HEK293 (cell line): ENCODE measurements around the gene GPATCH4.
A peak's percentile ranks its signal among the peaks of the same experiment; 100 is the strongest.

Experiments used
- CTCF ChIA-PET: fragments of 350-600 bp; formaldehyde crosslinking; extraction: SDS; loops from one replicate; lab custom pipeline; 2021; ENCODE audit warnings: antibody characterized with exemption; lab: Yijun Ruan, JAX
- POLR2A ChIA-PET: fragments of 300-600 bp; formaldehyde crosslinking; extraction: SDS; loops from one replicate; lab custom pipeline; 2020; ENCODE audit warnings: antibody characterized with exemption, inconsistent platforms; lab: Yijun Ruan, JAX
- H3K27ac ChIP-seq: fragments of 200-500 bp; sonication (Bioruptor generic); 2 replicates; pipeline ENCODE4 v1.5.1; 2014; ENCODE audit warnings: low read depth, low read length, control low read depth, inconsistent platforms; ENCODE audit errors: extremely low read depth
- H3K36me3 ChIP-seq, 2 experiments: fragments of 200-500 bp in 1 of 2; sonication (Bioruptor generic) in 1 of 2; 1 replicate in 1 of 2; 2 replicates in 1 of 2; pipeline ENCODE4 v1.5.1; 2014 to 2017; ENCODE audit warnings: inconsistent platforms in 2 of 2, low read length in 2 of 2; ENCODE audit not compliant: control insufficient read depth in 2 of 2, insufficient read depth in 1 of 2
- H3K4me1 ChIP-seq: fragments of 200-500 bp; sonication (Bioruptor generic); 2 replicates; pipeline ENCODE4 v1.5.1; 2014; ENCODE audit warnings: mild to moderate bottlenecking, low read length, inconsistent platforms; ENCODE audit not compliant: control insufficient read depth, insufficient read depth
- H3K4me3 ChIP-seq: 2 replicates; pipeline ENCODE4 v1.5.1; 2011; ENCODE audit warnings: low read depth, mild to moderate bottlenecking, control low read depth, low read length, moderate library complexity
- H3K9me3 ChIP-seq: fragments of 200-500 bp; sonication (Bioruptor generic); 2 replicates; pipeline ENCODE4 v1.5.1; 2014; ENCODE audit warnings: low read depth, low read length, inconsistent platforms; ENCODE audit not compliant: control insufficient read depth, insufficient read depth
- GLI4 ChIP-seq: fragments of 450-650 bp; formaldehyde crosslinking; IDR thresholded peaks from 2 replicates; pipeline ENCODE4 v1.5.1; 2016; ENCODE audit warnings: missing biosample characterization, missing genetic modification characterization
- MZF1 ChIP-seq: fragments of 450-650 bp; formaldehyde crosslinking; IDR thresholded peaks from 2 replicates; pipeline ENCODE4 v1.5.1; 2017; ENCODE audit warnings: missing biosample characterization, missing genetic modification characterization, borderline replicate concordance
- PATZ1 ChIP-seq: fragments of 450-650 bp; formaldehyde crosslinking; IDR thresholded peaks from 2 replicates; pipeline ENCODE4 v1.5.1; 2016; ENCODE audit warnings: missing biosample characterization, missing genetic modification characterization
- PRDM4 ChIP-seq: fragments of 450-650 bp; formaldehyde crosslinking; IDR thresholded peaks from 2 replicates; pipeline ENCODE4 v1.5.1; 2017; ENCODE audit warnings: missing biosample characterization, missing genetic modification characterization
- REPIN1 ChIP-seq: fragments of 450-650 bp; formaldehyde crosslinking; IDR thresholded peaks from 2 replicates; pipeline ENCODE4 v1.5.1; 2017; ENCODE audit warnings: missing biosample characterization, missing genetic modification characterization, low read depth
- TRIM28 ChIP-seq: IDR thresholded peaks from 2 replicates; pipeline ENCODE4 v1.6.1; 2011; ENCODE audit warnings: low read length, control low read depth, borderline replicate concordance
- TSHZ1 ChIP-seq: fragments of 450-650 bp; formaldehyde crosslinking; IDR thresholded peaks from 2 replicates; pipeline ENCODE4 v1.5.1; 2016; ENCODE audit warnings: missing biosample characterization, missing genetic modification characterization, borderline replicate concordance
- ZBTB44 ChIP-seq: fragments of 450-650 bp; IDR thresholded peaks from 2 replicates; pipeline ENCODE4 v1.5.1; 2018; ENCODE audit warnings: missing biosample characterization, mild to moderate bottlenecking, missing genetic modification characterization
- ZFP37 ChIP-seq: fragments of 450-650 bp; formaldehyde crosslinking; IDR thresholded peaks from 2 replicates; pipeline ENCODE4 v1.5.1; 2016; ENCODE audit warnings: missing biosample characterization, missing genetic modification characterization
- ZNF155 ChIP-seq: fragments of 450-650 bp; formaldehyde crosslinking; IDR thresholded peaks from 2 replicates; pipeline ENCODE4 v1.5.1; 2016; ENCODE audit warnings: missing biosample characterization, missing genetic modification characterization
- ZNF324 ChIP-seq: fragments of 450-650 bp; formaldehyde crosslinking; IDR thresholded peaks from 2 replicates; pipeline ENCODE4 v1.5.1; 2016; ENCODE audit warnings: missing biosample characterization, missing genetic modification characterization
- ZNF341 ChIP-seq: fragments of 450-650 bp; formaldehyde crosslinking; IDR thresholded peaks from 2 replicates; pipeline ENCODE4; 2016; ENCODE audit warnings: low read depth, missing biosample characterization, missing genetic modification characterization
- ZNF362 ChIP-seq: fragments of 450-650 bp; formaldehyde crosslinking; IDR thresholded peaks from 2 replicates; pipeline ENCODE4 v1.5.1; 2016; ENCODE audit warnings: missing biosample characterization, missing genetic modification characterization
- ZNF366 ChIP-seq: fragments of 450-650 bp; formaldehyde crosslinking; conservative IDR thresholded peaks from 2 replicates; pipeline ENCODE4 v1.5.1; 2016; ENCODE audit warnings: missing biosample characterization, missing genetic modification characterization
- ZNF398 ChIP-seq: fragments of 450-650 bp; formaldehyde crosslinking; IDR thresholded peaks from 2 replicates; pipeline ENCODE4 v1.5.1; 2017; ENCODE audit warnings: missing biosample characterization, missing genetic modification characterization
- ZNF423 ChIP-seq: fragments of 450-650 bp; formaldehyde crosslinking; IDR thresholded peaks from 2 replicates; pipeline ENCODE4 v1.5.1; 2016; ENCODE audit warnings: missing biosample characterization, missing genetic modification characterization
- ZNF449 ChIP-seq: fragments of 450-650 bp; formaldehyde crosslinking; IDR thresholded peaks from 2 replicates; pipeline ENCODE4 v1.5.1; 2017; ENCODE audit warnings: missing biosample characterization, mild to moderate bottlenecking, missing genetic modification characterization, moderate library complexity
- ZNF529 ChIP-seq: fragments of 450-650 bp; formaldehyde crosslinking; IDR thresholded peaks from 2 replicates; pipeline ENCODE4 v1.5.1; 2017; ENCODE audit warnings: missing genetic modification characterization, missing biosample characterization; ENCODE audit not compliant: insufficient replicate concordance
- ZNF544 ChIP-seq: fragments of 450-650 bp; formaldehyde crosslinking; IDR thresholded peaks from 2 replicates; pipeline ENCODE4 v1.5.0; 2017; ENCODE audit warnings: missing biosample characterization, missing genetic modification characterization
- ZNF560 ChIP-seq: fragments of 450-650 bp; formaldehyde crosslinking; IDR thresholded peaks from 2 replicates; pipeline ENCODE4 v1.5.1; 2017; ENCODE audit warnings: missing biosample characterization, missing genetic modification characterization, borderline replicate concordance
- ZNF561 ChIP-seq: fragments of 450-650 bp; IDR thresholded peaks from 2 replicates; pipeline ENCODE4 v1.5.1; 2018; ENCODE audit warnings: missing biosample characterization, missing genetic modification characterization, borderline replicate concordance
- ZNF596 ChIP-seq: fragments of 450-650 bp; IDR thresholded peaks from 2 replicates; pipeline ENCODE4 v1.5.0; 2018; ENCODE audit warnings: missing biosample characterization, mild to moderate bottlenecking, missing genetic modification characterization, moderate library complexity
- ZNF660 ChIP-seq: fragments of 450-650 bp; IDR thresholded peaks from 2 replicates; pipeline ENCODE4 v1.5.1; 2018; ENCODE audit warnings: missing biosample characterization, mild to moderate bottlenecking, missing genetic modification characterization

Gene GPATCH4

GRCh38 chr1:156616463-156616862 is 15.2 kb upstream of the GPATCH4 start:
- ChIA-PET CTCF (interaction anchor here (0.6 to 8.1 kb wide), 12 partner anchors 8 to 172 kb away, joined by 3 to 95 read pairs (median 5); partner anchors contain the start of gene TTC24), POLR2A (no interaction called here)
- Histone ChIP-seq H3K9me3 (no peaks in the 10 kb centered on the region), H3K4me3 (no peak overlapping the region), H3K27ac (0 out of 2 replicates have a peak overlapping the region, but pooled peaks have one; percentile 0), H3K4me1 (peaks cover 5% of the 10 kb centered on the region), H3K36me3 (no peaks in the 10 kb centered on the region)
- TF ChIP-seq TSHZ1 (tag by site-specific recombination) (peak; percentile 83; the same call in 1 of the 2 replicates), ZNF362 (no peak), ZNF660 (tag by site-specific recombination) (no peak; the same call in none of the 2 replicates), ZNF560 (tag by site-specific recombination) (no peak), ZNF544 (tag by site-specific recombination) (peak; percentile 65; the same call in 1 of the 2 replicates), GLI4 (tag by site-specific recombination) (no peak), ZBTB44 (tag by site-specific recombination) (0 out of 2 replicates have a peak, but pooled peaks have one; percentile 45), ZNF155 (tag by site-specific recombination) (no peak), ZNF398 (peak; percentile 34; the same call in 1 of the 2 replicates), ZFP37 (tag by site-specific recombination) (no peak), ZNF423 (tag by site-specific recombination) (0 out of 2 replicates have a peak, but pooled peaks have one; percentile 60), ZNF366 (peak; percentile 63), ZNF324 (tag by site-specific recombination) (no peak), ZNF529 (tag by site-specific recombination) (no peak), ZNF596 (tag by site-specific recombination) (0 out of 2 replicates have a peak, but pooled peaks have one; percentile 6), TRIM28 (peak; percentile 88; the same call in 1 of the 2 replicates), ZNF561 (tag by site-specific recombination) (peak; percentile 88; the same call in 1 of the 2 replicates), MZF1 (tag by site-specific recombination) (no peak; the same call in 1 of the 2 replicates), PRDM4 (tag by site-specific recombination) (0 out of 2 replicates have a peak, but pooled peaks have one; percentile 33), ZNF341 (tag by site-specific recombination) (peak; percentile 82), REPIN1 (tag by site-specific recombination) (no peak), ZNF449 (tag by site-specific recombination) (no peak), PATZ1 (tag by site-specific recombination) (peak; percentile 83)
